SJCRH30 (cell line): Measurements from ENCODE around the gene DNAJC2. TPM values are rescaled to one million over a fixed set of nuclear protein-coding genes. Genes with fewer than 3 reads are reported as not detected.
A peak's percentile ranks its signal among the peaks of the same experiment; 100 is the strongest.

Experiments
- DNase-seq, 2 experiments: peaks; one replicate each; pipeline ENCODE4 v3.0.0-alpha.2; 2015 to 2020
- H3K27ac ChIP-seq: fragments of 250-450 bp; sonication (Bioruptor Pico); 2 replicates; pipeline ENCODE4 v1.5.1; 2020; ENCODE audit warnings: mild to moderate bottlenecking, moderate library complexity
- H3K27me3 ChIP-seq: fragments of 250-450 bp; sonication (Bioruptor Pico); 2 replicates; pipeline ENCODE4 v1.5.1; 2020; ENCODE audit warnings: mild to moderate bottlenecking, moderate library complexity
- H3K36me3 ChIP-seq: fragments of 250-450 bp; sonication (Bioruptor Pico); 2 replicates; pipeline ENCODE4 v1.5.1; 2020; ENCODE audit warnings: mild to moderate bottlenecking, moderate library complexity
- H3K4me1 ChIP-seq: fragments of 250-450 bp; sonication (Bioruptor Pico); 2 replicates; pipeline ENCODE4 v1.5.1; 2020; ENCODE audit warnings: mild to moderate bottlenecking, moderate library complexity
- H3K4me3 ChIP-seq: fragments of 250-450 bp; sonication (Bioruptor Pico); 2 replicates; pipeline ENCODE4 v1.5.1; 2020; ENCODE audit warnings: mild to moderate bottlenecking, moderate library complexity
- H3K9me3 ChIP-seq: fragments of 250-450 bp; sonication (Bioruptor Pico); replicated peaks from 2 replicates; pipeline ENCODE4 v1.5.1; 2020; ENCODE audit warnings: mild to moderate bottlenecking, moderate library complexity
- total RNA-seq: library from RNA; depleted of rRNA; stranded (reverse); fragments of >200 nt; shearing (Covaris generic); gene quantifications from 2 replicates; pipeline ENCODE4 v1.2.3, GENCODE V29; 2014

Gene DNAJC2
- total RNA-seq, 1 experiment from 2014 or later, result 55.1 TPM

DNA sequence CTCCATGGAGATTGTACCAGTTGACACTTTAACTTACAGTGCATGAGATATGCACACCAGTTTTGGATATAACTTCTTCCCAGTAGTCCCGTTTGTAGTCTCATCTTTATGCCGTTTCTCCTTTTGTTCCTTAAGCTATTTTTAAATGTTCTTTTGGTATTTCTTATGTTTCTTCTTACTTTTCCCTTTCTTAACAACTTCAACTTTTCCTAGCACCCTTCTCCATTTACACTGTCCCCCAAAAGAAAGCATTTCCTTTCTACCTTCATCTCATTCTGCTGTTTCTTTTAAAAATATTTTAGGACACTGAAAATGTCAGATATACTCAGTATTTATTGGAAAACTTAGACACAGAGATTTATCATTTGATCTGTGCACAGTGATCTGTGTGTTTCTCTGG is 4.4 kb upstream of the DNAJC2 start:
- peaks cover 10% of the 10 kb centered on the region for H3K36me3 ChIP-seq
- H3K4me3 ChIP-seq, result peak overlapping the region; percentile 80; the same call in 1 of the 2 replicates
- DNase-seq, result no peak
- no peak overlapping the region for H3K27ac ChIP-seq
- no peaks in the 10 kb centered on the region for H3K27me3 ChIP-seq
- H3K9me3 ChIP-seq, result no peaks in the 10 kb centered on the region
- H3K4me1 ChIP-seq, result peaks cover 5% of the 10 kb centered on the region; the same call in 1 of the 2 replicates

DNA sequence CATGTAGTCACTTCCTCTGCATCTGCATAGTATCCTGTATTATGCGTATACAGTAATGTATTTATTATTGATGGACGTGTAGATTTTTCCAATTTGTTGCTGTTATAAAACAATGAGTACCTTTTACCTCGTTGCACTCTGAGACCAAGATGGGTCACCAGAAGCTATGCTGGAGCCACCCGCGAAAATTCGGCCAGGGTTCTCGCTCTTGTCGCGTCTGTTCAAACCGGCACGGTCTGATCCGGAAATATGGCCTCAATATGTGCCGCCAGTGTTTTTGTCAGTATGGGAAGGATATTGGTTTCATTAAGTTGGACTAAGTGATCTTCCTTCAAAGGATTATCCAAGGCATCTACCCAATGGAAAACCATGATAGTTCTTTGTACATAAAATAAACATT is 3.9 kb upstream of the DNAJC2 start:
- Histone ChIP-seq H3K4me1 (peaks cover 5% of the 10 kb centered on the region; the same call in 1 of the 2 replicates), H3K27me3 (no peaks in the 10 kb centered on the region), H3K9me3 (no peaks in the 10 kb centered on the region), H3K36me3 (peaks cover 7% of the 10 kb centered on the region), H3K27ac (no peak overlapping the region), H3K4me3 (peak overlapping the region; percentile 80)
- DNase-seq, result no peak

DNA sequence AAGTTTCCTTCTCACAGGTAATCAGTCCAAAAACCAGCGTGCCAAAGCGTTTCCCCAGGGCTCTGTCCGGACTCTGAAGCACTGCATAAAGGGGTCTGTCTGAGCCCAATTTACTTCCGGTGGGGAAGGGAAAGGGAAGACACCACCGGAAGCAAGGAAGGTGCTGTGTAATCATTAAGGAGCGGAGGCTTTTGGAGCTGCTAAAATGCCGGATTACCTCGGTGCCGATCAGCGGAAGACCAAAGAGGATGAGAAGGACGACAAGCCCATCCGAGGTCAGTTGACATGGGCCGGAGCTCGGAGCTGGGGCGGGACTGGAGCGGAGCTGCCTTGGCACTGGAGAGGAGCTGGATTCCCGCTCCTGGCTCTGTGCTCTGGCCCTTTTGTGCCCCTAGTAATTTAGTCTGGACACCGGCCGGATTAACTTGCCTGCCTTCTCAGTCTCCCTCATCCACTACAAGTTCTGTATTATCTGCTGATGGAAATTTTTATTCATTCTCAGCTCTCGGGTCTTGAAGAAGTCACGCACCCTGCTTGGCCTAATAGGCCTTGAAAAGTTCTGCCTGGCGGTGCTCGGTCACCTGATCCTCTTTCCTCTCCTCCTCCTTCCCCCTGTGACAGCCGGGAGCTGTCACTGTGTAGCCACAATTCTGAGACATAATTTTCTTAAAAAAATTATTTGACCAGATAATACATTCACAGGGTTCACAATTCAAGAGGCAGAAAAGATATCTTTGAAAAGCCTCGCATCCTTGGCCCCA is 3.1 kb upstream of the DNAJC2 start, which contains the start of gene PSMC2:
PSMC2 (plus strand) TSS at position 137 of the 761 bp plus-strand sequence; CDS start at position 206, 69 bp downstream.
- Histone ChIP-seq H3K9me3 (no peaks in the 10 kb centered on the region), H3K4me1 (peaks cover 5% of the 10 kb centered on the region; the same call in 1 of the 2 replicates), H3K4me3 (peak within 1 kb of the TSS; percentile 80), H3K27ac (peak within 1 kb of the TSS; percentile 73), H3K27me3 (no peaks in the 10 kb centered on the region), H3K36me3 (peaks cover 5% of the 10 kb centered on the region)
- peak; percentile 85 to 94 for DNase-seq

DNA sequence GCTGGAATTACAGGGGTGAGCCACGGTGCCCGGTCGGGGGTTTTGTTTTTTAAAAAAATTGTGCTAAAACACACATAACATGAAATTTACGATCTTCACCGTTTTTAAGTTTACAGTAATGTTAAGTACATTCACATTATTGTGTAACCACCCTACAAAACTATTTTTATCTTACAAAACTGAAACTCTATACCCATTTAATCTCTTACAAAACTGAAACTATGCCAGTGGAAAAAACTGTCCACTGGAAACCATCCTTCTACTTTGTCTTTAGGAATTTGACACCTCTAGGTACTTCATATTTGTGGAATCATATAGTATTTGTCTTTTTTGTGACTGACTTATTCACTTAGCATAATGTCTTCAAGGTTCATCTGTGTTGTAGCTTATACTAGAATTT is 1.8 kb upstream of the DNAJC2 start:
- H3K9me3 ChIP-seq, result no peaks in the 10 kb centered on the region
- no peak for DNase-seq
- H3K27ac ChIP-seq, result no peak overlapping the region
- H3K4me1 ChIP-seq, result peaks cover 5% of the 10 kb centered on the region; the same call in 1 of the 2 replicates
- peaks cover 8% of the 10 kb centered on the region for H3K36me3 ChIP-seq
- H3K4me3 ChIP-seq, result peak overlapping the region; percentile 80
- no peaks in the 10 kb centered on the region for H3K27me3 ChIP-seq

DNA sequence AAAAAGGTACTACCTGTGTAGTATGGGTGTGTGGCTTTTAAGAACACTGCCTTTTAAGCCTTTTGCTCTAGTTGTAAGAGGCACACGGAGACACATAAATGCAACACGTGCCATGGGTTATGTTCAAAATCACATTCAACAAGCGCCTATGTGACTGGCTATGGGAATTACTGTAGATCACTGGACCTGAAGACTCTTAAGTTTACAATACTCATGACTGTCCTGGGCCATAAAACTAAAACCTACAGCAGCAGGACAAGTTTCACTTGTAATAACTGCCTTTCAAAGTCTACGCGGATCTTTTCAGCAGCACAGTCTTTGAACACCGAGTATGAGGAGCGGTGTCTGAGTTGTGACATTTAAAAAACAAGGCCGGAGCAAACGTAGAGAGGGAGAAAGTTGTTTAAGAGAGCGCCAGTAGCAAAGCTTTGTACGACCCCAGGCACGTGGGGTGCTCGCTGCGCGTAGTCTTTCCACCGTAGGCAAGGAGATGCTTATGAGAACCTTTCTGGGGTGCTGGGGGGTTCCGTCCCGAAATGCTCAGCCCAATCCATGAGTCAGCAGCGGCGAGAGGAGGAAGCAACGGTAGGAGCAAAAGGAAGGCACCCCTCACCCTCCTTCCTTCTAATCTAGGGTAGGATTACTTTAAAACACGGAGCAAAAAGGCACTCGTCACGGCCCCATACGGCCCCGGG is 662 bp downstream of the DNAJC2 start:
- Histone ChIP-seq H3K27me3 (no peaks in the 10 kb centered on the region), H3K4me1 (peaks cover 3% of the 10 kb centered on the region; the same call in 1 of the 2 replicates), H3K9me3 (no peaks in the 10 kb centered on the region), H3K36me3 (peaks cover 31% of the 10 kb centered on the region), H3K4me3 (peak overlapping the region; percentile 93), H3K27ac (peak overlapping the region; percentile 70)
- peak; percentile 22 to 31 for DNase-seq

DNA sequence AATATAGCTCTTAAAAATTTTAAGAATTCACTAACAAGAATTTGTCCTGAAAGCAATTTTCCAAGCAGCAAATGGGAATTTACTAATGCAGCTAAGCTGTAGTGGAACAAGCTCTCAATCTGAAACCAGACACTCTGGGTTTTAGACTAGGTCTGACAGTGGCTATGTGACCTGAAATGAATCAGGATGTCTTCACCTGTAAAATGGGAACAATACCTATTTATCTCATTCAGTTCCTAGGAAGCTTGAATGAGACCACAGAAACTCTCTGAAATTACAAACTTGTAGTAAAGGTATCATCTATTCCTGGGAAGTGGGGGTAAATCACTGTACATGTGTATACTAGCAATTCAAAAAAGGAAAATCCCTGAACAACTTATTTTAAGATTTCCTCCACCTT is 1.2 kb downstream of the DNAJC2 start:
- Histone ChIP-seq H3K27me3 (no peaks in the 10 kb centered on the region), H3K27ac (no peak overlapping the region), H3K4me3 (peak overlapping the region; percentile 93), H3K4me1 (no peaks in the 10 kb centered on the region), H3K9me3 (no peaks in the 10 kb centered on the region), H3K36me3 (peaks cover 37% of the 10 kb centered on the region)
- DNase-seq, result no peak

DNA sequence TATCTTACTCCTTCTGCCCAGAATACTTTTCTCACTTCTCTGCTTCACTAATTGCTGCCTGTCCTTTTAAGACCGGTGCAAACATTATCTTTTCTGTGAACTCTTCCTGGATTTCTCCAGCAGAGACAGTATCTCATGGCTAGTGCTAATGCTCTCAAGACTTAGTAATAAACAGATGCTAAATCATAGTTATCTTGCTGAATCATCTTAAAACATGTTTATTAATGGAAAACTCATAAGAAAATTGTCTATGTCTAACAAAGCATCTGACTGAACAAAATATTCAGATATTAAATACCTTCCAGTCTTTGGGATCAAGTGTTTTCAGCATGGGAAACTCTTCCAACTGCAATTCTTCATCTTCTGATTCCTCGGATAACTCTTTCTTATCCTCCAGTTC is 3.1 kb downstream of the DNAJC2 start:
- no peaks in the 10 kb centered on the region for H3K4me1 ChIP-seq
- H3K4me3 ChIP-seq, result no peak overlapping the region
- H3K36me3 ChIP-seq, result peaks cover 54% of the 10 kb centered on the region
- no peak overlapping the region for H3K27ac ChIP-seq
- no peak for DNase-seq
- no peaks in the 10 kb centered on the region for H3K9me3 ChIP-seq
- H3K27me3 ChIP-seq, result no peaks in the 10 kb centered on the region

DNA sequence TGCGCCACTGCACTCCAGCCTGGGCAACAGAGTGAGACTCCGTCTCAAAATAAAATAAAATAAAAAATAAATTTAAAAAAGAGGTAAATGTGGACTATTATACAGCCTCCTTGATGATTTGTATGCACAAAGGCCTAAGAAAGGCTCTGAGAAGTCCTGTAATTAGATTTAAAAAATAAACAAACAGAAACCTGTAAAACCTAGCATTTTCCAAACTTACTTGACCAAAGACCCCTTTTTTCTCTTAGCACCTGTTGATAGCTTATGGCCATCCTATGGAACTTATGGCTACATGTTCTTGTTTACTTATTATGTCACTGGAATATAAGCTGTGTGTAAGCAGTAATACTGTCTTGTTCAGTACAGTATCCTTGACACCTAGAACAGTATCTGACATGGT is 5.7 kb downstream of the DNAJC2 start:
- H3K27ac ChIP-seq, result no peak overlapping the region
- no peaks in the 10 kb centered on the region for H3K27me3 ChIP-seq
- no peaks in the 10 kb centered on the region for H3K4me1 ChIP-seq
- H3K9me3 ChIP-seq, result no peaks in the 10 kb centered on the region
- no peak for DNase-seq
- H3K36me3 ChIP-seq, result peaks cover 76% of the 10 kb centered on the region
- H3K4me3 ChIP-seq, result no peak overlapping the region

DNA sequence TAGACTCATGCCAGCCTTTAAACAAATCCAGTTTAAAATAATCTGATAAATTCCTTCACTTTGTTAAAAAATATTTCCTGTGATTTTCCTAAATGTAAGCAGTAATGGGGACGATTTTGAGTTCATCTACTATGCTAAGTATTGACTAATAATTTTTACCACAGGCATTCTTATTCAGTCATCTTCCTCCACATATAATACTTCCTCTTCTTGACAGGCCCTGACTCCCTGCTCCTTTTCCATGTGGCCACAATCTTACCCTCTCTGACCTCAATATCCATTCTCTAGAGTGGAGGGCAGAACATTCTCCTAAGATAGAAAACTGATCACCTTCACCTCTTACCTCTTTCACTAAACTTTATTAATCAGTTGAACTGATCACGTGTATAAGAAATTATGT is 7.8 kb downstream of the DNAJC2 start:
- Histone ChIP-seq H3K4me1 (no peaks in the 10 kb centered on the region), H3K4me3 (no peak overlapping the region), H3K27ac (no peak overlapping the region), H3K36me3 (peaks cover 81% of the 10 kb centered on the region), H3K9me3 (no peaks in the 10 kb centered on the region), H3K27me3 (no peaks in the 10 kb centered on the region)
- DNase-seq, result no peak

DNA sequence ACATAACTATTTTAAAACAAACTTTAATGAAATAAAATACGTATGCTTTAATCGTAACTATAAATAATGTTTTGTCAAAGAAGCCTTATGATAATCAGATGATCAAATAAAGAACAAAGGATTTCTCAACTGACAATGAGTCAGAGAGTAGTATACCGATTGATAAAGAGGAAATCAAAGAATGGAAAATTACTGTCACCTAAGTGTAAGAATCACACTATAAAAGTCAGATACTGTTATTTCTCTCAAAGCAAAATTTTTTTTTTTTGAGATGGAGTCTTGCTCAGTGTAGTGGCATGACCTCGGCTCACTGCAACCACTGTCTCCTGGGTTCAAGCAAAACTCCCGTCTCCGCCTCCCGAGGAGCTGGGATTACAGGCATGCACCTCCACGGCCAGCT is 18.8 kb downstream of the DNAJC2 start:
- no peak for DNase-seq
- no peak overlapping the region for H3K4me3 ChIP-seq
- H3K4me1 ChIP-seq, result no peaks in the 10 kb centered on the region
- no peak overlapping the region for H3K27ac ChIP-seq
- H3K9me3 ChIP-seq, result no peaks in the 10 kb centered on the region
- H3K36me3 ChIP-seq, result peaks cover 68% of the 10 kb centered on the region
- no peaks in the 10 kb centered on the region for H3K27me3 ChIP-seq

DNA sequence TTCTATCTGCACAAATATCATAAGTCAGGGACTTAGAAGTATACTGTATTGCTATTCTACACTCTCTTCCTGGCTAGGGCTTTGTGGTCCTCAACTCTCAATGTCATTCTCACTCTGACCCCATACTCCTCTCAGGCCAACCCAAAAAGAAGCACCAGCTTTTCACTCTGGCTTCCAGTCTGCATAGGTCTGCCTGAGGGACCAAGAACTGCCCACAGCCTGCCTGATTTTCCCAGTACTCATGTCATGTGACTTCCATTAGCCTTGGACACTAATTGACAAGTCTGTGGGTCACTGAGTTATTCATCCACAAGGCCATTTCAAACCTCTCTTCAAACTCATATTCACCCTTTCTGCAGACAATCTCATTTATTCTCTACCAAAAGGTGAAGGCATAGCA is 27.6 kb downstream of the DNAJC2 start:
- Histone ChIP-seq H3K27me3 (no peaks in the 10 kb centered on the region), H3K9me3 (no peaks in the 10 kb centered on the region), H3K36me3 (peaks cover 98% of the 10 kb centered on the region), H3K4me1 (no peaks in the 10 kb centered on the region), H3K4me3 (no peak overlapping the region), H3K27ac (no peak overlapping the region)
- no peak for DNase-seq

DNA sequence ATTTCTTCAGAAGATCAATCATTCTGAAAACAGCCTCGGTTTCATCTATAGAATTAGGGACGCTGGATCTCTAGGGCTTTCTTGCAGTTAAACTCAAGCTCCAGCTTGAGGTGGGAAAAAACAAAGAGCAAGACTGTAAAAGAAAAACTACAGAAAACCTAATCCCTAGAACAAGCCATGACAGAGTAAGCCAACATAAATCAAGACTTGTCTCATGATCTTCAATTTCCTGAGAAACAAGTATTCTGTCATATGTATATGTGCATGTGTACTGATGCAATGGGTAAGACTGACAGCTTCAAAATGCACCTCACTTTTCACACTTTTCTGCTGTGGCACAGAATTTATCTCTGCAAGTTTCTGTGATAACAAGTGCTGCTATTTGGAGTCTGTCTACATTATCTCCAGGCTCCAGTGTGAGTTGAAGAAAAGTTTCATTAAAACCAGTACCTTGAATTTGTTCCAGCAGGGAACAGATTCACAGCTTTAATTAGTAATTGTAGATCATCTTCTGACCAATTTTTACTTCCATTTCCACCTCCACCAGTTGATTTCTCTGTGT is 28.1 kb downstream of the DNAJC2 start:
- Histone ChIP-seq H3K27ac (no peak overlapping the region), H3K27me3 (no peaks in the 10 kb centered on the region), H3K36me3 (peaks cover 98% of the 10 kb centered on the region), H3K4me3 (no peak overlapping the region), H3K9me3 (no peaks in the 10 kb centered on the region), H3K4me1 (no peaks in the 10 kb centered on the region)
- DNase-seq, result no peak

DNA sequence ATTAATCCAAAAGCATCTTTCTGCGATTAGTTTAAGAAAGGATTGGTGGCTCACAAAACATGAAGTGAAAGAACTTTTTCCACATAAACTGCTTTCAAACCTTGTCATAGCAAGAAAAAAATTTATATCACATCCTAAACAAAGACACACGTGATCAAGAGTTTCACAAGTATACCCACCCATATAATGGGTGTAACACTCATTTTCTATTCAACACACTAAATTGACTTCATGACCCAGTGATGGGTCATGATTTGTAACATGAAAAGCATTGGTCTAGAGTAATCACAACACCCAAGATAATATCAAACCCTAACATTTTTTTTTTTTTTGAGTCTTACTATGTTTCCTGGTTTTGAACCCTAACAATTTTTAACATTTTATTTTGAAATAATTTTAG is 29.7 kb downstream of the DNAJC2 start:
- Histone ChIP-seq H3K27ac (no peak overlapping the region), H3K4me3 (no peak overlapping the region), H3K27me3 (no peaks in the 10 kb centered on the region), H3K4me1 (no peaks in the 10 kb centered on the region), H3K9me3 (no peaks in the 10 kb centered on the region), H3K36me3 (peaks cover 100% of the 10 kb centered on the region)
- DNase-seq, result no peak

DNA sequence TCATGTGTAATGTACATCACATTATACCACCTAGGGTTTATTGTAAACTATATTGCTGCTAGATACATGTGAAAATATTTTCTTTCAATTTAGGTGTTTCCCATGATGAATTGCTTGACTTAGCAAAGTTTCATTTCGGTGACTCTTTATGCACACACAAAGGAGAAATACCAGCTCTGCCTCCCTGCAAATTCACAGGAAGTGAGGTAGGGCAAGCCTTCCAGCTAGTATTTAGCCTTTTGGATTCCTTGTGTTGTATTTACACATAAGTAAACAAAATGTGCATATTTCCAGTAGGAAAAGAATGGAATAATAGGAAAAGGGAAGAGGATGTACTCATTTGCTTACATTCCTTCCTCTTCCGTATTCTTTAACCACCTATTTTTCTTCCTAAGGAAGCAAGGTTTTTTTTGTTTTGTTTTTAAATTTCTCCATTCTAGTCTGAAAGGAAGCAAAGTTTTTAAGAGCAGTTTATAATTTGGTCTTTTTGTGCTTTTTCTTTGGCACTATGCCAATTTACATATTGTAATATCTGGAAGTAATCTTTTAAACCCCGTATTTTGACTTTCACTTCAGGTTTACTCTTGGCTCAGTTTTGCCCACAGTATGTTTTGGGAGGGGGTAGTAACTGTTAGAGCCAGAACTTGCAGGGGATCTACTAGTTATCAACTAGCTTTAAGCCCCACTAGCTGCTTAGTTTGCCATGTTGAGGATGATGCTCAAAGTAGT is 36.9 kb downstream of the DNAJC2 start:
- H3K36me3 ChIP-seq, result peaks cover 96% of the 10 kb centered on the region
- no peak overlapping the region for H3K4me3 ChIP-seq

More for the DNA sequence above, 36.9 kb downstream of the DNAJC2 start:
- Histone ChIP-seq H3K27ac (no peak overlapping the region), H3K4me1 (no peaks in the 10 kb centered on the region), H3K9me3 (no peaks in the 10 kb centered on the region), H3K27me3 (no peaks in the 10 kb centered on the region)
- DNase-seq, result no peak
